Measurements from ENCODE around the gene TRPV4.

TRPV4 gene

DNA sequence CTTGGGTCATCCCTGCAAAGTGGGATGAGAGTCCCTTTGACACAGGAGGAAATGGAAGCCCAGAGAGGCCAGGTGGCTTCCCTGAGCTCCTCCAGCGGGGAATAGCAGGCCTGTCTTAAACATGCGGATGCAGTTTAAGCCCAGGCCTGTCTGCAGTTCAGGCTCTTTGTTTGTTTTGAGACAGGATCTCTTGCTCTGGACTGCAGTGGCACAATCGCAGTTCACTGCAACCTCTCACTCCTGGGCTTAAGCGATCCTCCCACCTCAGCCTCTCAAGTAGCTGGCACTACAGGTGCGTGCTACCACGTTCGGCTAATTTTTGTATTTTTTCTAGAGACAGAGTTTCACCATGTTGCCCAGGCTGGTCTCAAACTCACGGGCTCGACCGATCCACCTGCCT, 3.5 kb downstream of the TRPV4 start:
- no peak for DNase-seq (ENCODE audit: extremely low read depth in 1 of 2, low read depth in 1 of 2)

DNA sequence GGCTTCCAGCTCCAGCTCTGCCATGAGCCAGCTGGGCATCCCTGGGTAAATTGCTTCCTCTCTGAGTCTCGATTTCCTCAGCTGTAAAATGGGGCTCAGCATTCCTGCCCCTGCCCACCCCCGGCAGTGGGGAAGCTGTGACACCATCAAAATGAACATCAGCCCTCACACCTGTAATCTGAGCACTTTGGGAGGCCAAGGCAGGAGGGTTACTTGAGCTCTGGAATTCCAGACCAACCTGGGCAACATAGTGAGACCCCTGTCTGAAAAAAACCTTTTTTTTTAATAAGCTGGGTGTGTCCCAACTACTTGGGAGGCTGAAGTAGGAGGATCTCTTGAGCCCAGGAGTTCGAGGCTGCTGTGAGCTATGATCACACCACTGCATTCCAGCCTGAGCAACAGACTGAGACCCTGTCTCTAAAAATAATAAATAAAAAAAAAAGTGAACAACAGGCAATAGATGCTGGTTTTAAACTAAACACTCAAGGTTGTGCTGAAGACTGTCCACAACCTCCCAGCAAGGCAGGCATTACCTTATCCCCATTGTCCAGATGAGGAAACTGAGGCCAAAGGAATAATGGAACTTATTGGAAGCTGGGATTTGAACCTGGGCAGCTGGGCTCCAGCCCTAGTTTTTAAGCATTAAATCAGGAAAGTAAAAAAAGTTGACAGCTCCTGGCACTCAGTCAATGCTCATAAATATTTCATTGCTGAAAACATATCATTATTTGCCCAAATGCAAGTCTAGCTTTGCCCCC, 4.3 kb downstream of the TRPV4 start:
- no peak for DNase-seq (ENCODE audit: extremely low read depth in 1 of 2, low read depth in 1 of 2)

DNA sequence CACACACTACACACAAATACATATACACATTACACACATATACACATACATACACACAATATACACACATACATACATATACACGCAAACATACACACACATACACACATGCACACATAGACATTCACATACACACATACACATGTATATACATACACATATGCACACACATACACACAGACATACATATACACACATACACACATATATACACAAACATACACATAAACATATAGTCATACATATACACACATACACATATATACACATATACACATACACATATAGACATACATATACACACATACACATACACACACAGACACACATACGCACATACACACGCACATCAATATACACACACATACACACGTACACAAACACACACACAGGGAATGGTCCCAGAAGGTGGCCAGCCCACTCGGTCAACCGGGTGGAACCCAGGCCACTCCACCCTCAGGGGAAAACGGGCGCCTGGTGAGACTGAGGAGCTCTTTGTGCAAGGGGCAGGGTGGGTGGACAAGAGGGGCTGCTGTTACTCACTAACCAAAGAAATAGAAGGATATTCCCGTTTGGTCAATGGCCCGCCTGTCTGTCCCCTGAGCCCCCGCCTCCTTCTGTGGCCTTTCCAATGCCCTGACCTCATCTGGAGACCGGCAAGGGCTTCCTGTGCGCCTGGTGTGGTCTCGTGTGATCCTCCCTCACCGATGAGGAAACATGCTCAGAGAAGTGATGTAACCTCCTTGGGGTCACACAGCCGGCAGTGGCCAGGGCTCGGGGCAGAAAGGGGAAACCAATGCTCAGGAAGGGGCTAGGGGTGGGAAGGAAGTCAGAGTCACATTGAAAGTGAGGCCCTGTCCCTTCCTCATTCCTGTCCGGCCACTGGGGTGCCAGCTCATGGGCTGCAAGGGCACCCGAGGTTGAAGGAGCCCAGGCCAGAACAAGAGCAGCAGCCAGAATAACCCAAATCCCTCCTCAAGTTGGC, 5.3 kb downstream of the TRPV4 start:
- DNase-seq (ENCODE audit: extremely low read depth in 1 of 2, low read depth in 1 of 2), result no peak

DNA sequence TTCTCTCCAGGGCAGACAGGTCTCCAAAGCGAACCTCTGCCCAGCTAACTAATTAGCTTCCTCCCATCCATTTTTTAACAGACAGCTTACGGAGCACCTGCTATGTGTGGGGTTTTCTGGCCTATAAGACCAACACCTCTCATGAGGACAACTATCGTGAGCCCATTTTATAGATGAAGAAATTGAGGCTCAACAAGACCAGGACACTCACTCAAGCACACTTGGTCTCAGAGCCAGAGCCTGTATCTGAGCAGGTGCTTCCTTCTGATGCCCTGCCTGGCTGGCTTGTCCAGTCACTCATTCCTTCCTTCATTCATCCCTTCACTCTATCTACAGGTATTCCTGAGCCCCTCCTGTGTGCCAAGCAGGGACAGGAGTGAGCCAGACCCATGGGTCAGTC, 6.1 kb downstream of the TRPV4 start:
- no peak for DNase-seq (ENCODE audit: extremely low read depth in 1 of 2, low read depth in 1 of 2)

DNA sequence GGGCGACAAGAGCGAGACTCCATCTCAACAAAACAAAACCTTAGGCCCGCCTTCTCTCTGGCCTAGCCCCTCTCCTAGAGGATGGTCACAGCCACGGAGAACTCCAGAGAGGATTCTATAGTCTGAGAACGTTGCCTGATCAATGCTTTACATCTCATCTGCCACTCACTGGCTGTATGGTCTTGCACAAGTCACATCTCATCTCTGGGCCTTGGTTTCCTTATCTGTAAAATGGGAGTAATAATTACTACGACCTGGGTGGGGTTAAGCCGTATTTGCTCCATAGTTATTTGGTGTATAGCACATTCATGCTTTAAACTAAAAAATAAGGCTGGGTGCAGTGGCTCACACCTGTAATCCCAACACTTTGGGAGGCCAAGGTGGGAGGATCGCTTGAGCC, 8.5 kb downstream of the TRPV4 start:
- no peak for DNase-seq (ENCODE audit: extremely low read depth in 1 of 2, low read depth in 1 of 2)

DNA sequence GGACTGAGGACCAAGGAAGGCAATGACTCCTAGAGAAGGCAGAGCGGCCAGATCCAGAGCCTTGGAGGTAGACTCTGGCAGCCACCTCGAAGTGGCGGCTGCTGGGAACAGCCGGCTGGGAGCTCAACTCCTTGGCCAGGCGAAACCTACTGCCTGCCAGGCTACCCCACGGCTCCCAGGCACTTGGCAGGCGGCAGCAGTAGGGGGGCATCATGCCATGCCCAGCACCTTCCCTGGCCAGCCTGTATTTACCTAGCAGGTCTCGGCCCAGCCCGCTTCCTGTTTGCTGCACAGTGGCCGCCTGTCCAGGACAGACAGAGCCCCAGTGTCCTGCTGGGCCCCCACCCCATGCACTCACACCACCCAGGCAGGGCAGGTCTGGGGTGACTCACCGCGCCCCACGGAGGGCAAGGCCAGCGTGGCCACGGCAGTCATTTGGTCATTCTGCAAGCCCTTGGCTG, 10.2 kb downstream of the TRPV4 start:
- DNase-seq (ENCODE audit: extremely low read depth in 1 of 2, low read depth in 1 of 2), result no peak

DNA sequence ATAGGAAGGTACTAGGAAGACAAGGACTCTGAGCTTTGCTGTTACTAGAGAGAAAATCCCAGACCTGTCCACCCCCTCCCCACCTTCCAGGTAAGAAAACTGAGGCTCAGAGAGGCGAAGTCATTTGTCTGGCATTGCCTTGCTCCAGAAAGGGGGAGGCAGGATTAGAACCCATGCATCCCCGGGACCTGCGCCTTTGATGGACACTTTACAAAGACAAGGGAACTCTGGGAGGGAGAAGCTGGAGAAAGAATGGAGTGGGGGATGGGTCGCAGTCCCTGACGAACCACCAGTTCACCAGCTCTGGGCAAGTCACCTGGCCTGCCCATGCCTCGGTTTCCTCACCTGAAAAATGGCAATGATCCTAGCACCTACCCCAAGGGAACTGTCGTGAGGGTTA, 10.8 kb downstream of the TRPV4 start:
- DNase-seq (ENCODE audit: extremely low read depth in 1 of 2, low read depth in 1 of 2), result no peak

DNA sequence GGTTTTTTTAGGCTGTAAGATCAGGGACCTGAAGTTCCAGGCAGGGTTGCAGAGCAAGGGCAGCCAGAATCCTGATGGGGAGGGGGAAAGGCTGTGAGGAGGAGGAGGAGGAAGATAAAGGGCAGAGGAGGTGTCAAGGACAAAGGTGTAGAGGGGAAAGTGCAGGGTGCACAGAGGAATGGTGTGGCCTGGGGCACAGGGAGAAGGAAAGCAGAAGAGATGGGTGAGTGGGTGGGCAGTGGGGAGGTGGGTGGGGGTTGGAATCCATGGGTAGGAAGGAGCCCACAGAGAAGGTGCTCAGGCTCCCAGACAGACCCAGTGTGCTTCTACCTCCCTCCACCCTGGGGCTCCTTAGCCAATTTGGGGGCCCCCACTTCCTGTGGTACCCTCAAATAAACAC, 11.2 kb downstream of the TRPV4 start:
- no peak for DNase-seq (ENCODE audit: extremely low read depth in 1 of 2, low read depth in 1 of 2)

DNA sequence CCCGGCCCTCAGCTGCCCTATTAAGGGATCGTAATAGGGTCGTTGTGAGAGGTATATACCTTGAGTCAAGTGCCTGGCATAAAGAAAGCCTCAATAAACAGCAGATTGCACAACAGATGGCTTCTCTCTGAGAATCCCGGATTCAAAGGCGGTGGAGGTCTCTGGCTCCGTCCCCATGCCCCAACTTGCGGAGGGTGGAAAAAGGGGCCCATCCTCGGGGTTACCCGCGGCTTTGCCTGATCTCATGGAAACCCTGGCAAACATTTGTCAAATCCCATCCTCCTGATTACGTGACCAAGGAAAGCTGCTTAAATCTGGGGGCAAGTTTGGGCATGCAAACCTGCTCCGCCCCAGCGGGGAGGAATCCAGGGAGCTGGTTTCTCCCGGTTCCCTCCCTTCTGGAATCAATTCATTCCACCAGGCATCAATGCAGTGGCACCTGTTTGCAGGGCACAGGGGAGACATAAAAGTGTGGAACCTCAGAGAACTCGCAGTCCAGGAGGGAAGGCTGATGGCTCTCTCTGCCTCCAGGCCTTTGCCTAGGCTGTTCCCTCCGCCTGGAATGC, 12.3 kb downstream of the TRPV4 start:
- DNase-seq (ENCODE audit: extremely low read depth in 1 of 2, low read depth in 1 of 2), result no peak

DNA sequence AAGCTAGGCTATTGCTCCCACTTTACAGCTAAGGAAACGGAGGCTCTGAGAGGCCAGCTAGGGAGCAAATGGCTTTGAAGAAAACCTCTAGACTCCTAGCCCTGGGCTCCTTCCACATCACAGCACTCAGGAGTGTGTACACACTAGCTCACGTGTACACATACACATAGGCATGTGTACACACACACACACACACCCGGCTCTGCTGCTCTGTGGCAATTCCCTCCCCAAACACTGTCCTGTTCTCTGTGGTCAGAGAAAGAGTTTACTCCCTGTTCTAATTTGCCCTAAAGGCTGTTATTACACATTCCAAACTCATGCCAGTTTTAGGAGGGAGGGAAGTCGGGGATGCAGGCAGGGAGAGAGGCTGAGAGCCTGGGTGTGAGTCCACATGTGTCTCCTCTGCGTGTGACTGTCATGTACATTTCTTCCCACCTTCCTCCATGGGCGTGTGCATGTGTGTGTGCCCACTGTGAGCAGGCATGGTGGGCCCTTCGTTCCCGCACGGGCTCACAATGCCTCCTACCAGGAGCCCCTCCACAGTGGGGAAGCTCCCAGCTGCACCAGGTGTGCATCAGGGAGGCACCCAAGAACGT, 14.2 kb downstream of the TRPV4 start:
- DNase-seq (ENCODE audit: extremely low read depth in 1 of 2, low read depth in 1 of 2), result no peak

DNA sequence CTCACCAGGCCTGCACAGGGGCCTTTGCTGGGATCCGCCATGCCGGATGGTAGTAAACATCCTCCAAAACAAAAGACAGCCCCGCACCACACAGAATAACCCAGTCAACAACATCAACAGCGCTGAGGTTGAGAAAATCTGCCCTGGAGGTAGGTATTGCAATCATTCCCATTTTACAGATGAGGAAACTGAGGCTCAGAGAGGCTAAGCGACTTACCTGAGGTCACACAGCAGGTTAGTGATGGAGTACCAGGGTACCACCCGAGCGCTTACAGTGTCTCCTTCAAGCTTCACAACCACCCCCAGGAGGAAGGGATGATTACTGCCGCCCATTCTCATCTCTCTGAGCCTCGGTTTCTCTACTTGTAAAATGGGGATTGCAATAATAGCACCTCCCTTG, 14.9 kb downstream of the TRPV4 start:
- no peak for DNase-seq (ENCODE audit: extremely low read depth in 1 of 2, low read depth in 1 of 2)

DNA sequence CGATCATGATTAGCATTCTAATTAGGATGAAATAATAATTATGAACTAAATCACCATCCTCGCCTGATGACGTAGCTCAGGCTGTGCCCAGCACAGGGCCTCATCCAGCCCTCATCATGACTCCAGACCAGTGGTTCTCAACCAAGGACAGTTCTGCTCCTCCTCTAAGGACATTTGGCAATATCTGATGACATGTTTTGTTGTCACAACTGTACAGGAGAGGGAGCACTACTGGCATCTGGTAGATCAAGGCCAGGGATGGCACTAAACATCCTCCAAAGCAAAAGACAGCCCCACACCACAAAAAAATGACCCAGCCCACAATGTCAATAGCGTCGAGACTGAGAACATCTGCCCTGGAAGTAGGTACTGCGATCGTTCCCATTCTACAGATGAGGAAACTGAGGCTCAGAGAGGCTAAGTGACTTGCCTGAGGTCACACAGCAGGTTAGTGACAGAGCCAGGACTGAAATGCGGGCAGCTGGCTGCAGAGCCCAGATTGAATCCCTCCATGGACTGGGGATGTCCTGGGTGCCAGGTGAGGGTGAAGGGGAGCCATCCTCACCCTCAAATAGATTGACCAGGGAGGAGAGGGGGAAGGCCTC, 15.5 kb downstream of the TRPV4 start:
- DNase-seq (ENCODE audit: extremely low read depth in 1 of 2, low read depth in 1 of 2), result no peak

DNA sequence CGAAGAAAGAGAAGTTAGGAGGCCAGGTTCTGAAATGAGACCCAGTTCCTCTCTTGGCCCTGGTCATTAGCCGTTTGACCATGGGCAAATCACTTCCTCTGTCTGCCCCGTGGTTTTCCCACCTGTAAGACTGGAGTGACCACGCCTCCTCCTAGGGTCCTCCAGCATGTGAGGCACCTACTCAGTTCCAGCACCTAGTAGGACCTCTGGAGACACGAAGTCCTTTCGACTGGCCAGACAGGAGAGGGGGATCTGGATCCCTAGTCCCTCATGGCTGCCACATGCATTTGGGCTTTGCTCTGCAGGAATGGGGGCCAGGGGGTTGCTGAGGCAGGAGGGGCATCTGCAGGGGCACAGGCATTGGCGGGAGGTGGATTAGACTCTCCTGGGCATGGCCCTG, 16.3 kb downstream of the TRPV4 start:
- DNase-seq (ENCODE audit: extremely low read depth in 1 of 2, low read depth in 1 of 2), result no peak

DNA sequence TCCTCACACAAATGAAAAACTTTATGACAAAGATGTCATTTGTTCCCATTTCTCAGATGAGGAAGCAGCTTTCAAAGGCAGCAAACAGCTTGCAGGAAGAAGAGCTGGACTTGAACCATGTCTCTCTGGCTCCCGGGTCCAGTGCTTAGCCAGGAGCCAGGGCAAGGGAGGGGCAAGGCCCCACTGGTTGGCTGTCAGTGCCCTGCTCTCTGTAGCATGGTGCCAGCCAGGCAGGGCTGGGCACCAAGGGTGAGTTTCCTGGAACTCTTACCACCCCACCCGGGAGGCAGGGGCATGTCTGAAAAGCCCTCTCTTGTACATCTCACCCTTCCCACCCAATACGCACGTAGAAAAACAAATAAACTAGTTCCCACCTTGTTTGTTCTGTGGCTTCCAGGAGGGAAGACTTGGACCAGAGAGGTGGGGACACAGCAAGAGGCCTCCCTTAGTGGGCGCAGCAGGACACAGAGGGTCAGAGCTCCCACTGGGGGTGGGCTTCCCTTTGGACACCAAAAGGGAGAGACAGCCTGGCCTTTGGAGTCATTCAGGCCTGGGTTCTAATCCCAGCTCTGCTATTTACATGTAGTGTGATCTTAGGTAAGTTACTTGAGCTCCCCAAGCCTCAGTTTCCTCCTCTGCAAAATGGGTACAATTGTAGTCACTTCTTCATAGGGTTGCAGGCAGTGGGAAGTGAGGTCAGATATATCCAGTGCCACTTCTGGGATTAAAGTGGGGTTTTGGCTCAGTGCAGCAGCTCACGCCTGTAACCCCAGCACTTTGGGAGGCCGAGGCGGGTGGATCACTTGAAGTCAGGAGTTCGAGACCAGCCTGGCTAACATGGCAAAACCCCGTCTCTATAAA, 17.2 kb downstream of the TRPV4 start:
- DNase-seq (ENCODE audit: extremely low read depth in 1 of 2, low read depth in 1 of 2), result no peak

DNA sequence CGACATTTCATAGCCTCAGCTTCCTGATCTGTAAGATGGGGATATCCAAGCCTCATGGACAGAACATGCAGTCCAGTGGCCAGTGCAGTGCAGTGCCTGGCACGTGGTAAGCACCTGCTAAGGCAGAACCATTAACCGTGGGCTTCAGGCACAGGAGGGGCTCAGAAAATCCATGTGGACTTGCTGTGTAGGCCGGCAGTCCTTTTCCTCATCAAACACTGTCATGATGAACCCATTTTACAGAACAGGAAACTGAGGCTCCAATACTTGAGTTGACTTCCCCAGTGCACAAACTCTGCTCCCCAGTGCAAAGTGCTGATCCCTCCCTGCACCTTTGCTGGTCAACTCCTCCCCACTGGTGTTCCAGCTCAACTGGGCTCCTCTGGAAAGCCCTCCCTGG, 18.0 kb downstream of the TRPV4 start:
- no peak for DNase-seq (ENCODE audit: extremely low read depth in 1 of 2, low read depth in 1 of 2)

DNA sequence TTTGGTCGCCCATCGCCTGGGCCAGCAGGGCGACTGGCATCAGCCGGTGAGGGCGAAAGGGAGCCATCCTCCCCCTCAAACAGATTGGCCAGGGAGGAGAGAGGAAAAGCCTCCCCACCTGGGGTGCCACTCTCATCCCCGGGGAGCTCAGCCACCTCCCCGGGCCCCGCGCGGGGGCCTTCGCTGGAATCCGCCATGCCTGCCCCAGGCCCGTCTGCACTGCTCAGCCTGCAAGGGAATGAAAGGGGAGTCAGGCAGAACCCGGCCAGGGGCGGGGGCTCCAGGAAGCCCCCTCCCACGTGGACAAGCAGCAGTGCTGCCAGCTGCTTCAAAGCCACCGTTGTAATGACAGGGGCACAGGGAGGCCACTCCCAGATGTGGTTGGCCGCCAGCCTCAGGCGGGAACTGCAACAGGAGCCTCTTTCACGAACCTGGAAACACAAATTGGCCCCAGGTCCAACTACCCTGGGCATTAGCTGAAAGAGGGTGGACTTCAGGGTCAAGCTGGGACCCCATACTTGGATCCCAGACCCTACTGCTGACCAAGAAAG, 18.5 kb downstream of the TRPV4 start:
- no peak for DNase-seq (ENCODE audit: extremely low read depth in 1 of 2, low read depth in 1 of 2)

DNA sequence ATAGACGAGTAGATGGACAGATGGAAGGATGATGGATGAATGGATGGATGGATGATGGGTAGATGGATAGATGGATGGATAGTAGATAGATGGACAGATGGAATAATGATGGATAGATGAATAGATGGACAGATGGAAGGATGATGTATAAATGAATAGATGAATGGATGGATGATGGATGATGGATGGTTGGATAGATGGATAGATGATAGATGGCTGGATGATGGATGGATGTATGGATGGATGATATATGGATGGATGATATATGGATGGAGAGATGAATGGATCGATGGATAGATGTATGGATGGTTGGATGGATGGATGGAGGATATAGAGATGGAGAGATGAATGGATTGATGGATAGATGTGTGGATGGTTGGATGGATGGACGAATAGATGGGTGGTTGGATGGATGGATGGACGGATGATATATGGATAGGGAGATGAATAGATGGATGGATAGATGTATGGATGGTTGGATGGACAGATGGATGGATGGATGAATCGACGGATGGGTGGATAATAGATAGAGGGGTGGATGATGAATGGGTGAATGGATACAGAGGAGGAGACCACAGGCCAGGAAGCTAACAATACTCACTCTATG, 19.3 kb downstream of the TRPV4 start:
- no peak for DNase-seq (ENCODE audit: extremely low read depth in 1 of 2, low read depth in 1 of 2)

DNA sequence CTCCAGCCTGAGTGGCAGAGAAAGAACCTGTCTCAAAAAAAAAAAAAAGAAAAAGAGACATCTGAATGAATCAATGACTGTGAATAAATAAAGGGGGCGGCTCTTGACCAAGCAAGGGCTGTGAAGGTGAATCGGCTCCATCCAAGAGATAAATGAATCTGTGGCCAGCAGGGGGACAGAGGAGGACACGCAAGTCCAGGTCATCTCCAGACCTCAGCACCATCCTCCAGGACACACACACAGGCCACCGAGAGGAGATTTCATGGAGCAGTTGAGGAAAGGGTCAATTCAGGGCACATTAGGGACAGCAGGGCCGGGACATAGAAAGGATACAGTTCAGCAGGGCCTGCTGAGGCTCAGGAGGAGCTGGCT, 21.6 kb downstream of the TRPV4 start:
- no peak for DNase-seq (ENCODE audit: extremely low read depth in 1 of 2, low read depth in 1 of 2)

DNA sequence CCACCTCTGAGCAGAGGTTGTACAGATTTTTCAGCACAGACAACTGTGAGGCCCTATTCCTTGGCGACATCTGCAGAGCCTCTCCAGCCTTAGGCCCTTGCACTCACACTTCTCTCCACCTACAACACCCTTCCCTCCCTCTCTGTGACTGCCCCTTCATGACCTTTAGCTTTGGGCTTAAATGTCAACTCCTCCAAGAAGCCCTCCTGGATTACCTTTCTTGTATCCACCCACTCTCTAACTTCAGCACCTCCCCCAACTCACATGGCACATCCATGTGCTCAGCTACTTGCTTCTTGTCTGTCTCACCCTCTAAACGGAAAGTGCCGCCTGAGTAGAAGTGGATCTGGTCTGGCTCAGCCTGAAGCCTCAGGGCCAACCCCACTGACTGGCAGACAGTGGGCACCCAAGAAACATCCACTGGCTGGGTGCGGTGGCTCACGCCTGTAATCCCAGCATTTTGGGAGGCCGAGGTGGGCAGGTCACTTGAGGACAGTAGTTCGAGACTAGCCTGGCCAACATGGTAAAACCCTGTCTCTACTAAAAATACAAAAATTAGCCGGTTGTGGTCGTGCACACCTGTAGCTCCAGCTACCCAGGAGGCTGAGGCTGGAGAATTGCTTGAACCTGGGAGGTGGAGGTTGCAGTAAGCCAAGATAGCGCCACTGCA, 22.1 kb downstream of the TRPV4 start:
- no peak for DNase-seq (ENCODE audit: extremely low read depth in 1 of 2, low read depth in 1 of 2)

All from activated CD8-positive, alpha-beta memory T cell treated with anti-CD3 and anti-CD28 coated beads for 1 hour (primary cell).